HG02840 (cell line): ENCODE results near the gene ACACA.

ENCODE experiments used
- ATAC-seq: cut with Tn5 transposase; IDR thresholded peaks from one replicate; pipeline ENCODE4 v1.9.1; 2021; ENCODE audit warnings: mild to moderate bottlenecking, moderate library complexity, moderate number of reproducible peaks; ENCODE audit not compliant: unreplicated experiment, low FRiP score

Gene ACACA

GRCh38 chr17:37054894-37055293, 351.7 kb downstream of the ACACA start:
- no peak for ATAC-seq

GRCh38 chr17:37052450-37052849, 354.2 kb downstream of the ACACA start:
- no peak for ATAC-seq

GRCh38 chr17:37051833-37052232, 354.8 kb downstream of the ACACA start:
- ATAC-seq, result no peak

GRCh38 chr17:37051381-37051780, 355.3 kb downstream of the ACACA start:
- ATAC-seq, result no peak

GRCh38 chr17:37050920-37051319, 355.7 kb downstream of the ACACA start:
- ATAC-seq, result no peak

- no peak for ATAC-seq
Measured at GRCh38 chr17:37048811-37049210, 357.8 kb downstream of the ACACA start.

DNA sequence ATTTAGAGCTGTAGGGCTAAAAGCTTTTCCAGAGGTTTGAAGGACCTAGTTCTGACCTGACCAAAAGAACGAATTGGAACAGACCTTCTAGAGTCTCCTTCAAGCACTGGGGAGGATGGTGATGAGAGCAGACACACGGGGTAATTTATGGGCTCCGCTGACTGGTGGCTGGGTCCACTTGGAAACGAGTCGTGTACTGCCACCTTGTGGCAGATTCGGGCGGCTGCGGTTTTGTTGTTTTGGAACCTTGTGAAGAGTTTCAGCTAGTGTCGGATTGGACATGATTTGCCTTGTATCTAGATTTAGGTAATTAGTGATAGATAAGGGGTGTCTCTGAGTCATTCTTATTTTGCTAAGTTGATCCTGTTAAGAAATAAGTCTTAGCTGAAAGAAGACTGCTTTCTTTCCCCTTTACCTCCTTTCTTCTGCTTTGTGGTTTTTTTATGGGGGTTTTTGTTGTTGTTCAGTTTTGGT, 359.0 kb downstream of the ACACA start:
- no peak for ATAC-seq

- ATAC-seq, result no peak
Measured at GRCh38 chr17:37045351-37045922, 361.2 kb downstream of the ACACA start.

DNA sequence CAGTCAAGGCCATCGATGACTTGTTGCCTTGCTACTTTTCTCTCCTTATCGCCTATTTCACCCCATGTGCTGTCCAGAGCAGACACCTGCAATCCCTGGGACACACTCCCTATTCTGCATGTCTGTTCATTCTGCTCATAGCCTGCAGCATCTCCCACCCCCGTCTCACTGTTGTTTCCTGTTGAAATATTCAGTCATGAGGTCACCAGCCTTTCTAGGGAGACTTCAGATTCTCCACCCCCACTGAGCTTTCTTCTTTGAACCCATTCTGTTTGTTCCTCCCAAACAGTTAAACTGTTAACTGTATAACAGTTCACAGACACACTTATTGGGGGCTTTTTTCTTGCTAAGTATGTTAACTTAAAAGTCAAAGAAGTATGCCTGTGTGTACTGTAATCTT, 363.4 kb downstream of the ACACA start:
- ATAC-seq, result no peak

- ATAC-seq, result no peak
Measured at GRCh38 chr17:37041932-37042331, 364.7 kb downstream of the ACACA start.

DNA sequence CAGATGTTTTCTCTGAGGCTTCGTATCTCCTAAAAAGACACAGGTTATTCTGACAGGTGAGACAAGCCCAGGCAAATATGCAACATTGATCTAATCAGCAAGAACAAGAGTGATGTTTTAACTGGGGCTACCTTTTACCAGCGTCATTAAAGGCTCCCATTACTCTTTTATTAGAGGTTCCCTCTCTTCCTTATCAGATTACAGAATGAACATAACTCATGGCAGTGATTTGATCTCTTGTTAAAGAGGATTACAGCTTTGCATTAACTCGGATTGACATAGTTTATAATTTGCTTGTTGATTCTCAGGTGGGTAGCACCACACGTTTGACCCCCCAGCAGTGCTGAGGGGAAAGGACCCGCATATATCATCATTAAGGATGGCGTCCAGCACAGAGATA, 367.4 kb downstream of the ACACA start:
- no peak for ATAC-seq

DNA sequence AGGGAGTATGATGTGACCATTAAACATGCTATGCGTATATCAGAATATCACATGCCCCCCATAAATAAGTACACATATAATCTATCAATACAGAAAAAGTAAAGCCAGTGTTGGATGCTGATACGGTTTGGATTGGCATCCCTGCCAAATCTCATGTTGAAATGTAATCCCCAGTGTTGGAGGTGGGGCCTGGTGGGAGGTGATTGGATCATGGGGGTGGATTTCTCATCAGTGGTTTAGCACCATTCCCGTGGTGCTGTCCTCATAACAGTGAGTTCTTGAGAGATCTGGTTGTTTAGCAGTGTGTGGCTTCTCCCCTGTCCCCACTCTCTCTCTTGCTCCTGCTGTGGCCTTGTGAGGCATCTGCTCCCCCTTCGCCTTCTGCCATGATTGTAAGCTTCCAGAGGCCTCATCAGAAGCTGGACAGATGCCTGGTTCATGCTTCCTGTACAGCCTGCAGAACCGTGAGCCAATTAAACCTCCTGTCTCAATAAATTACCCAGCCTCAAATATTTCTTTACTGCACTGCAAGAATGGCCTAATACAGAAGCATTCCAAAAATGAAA, 369.0 kb downstream of the ACACA start:
- ATAC-seq, result no peak
